Measurements from ENCODE around the gene UBAP1L.
"Not testable (repeated sequence)": the region's sequence is repeated elsewhere in the genome, so short reads cannot be mapped to it uniquely, and the experiment has no call there.

Gene UBAP1L

GRCh38 chr15:65062061-65062460, 52.9 kb downstream of the UBAP1L start:
- FAIRE-seq: no peak

GRCh38 chr15:65060641-65061397, 54.2 kb downstream of the UBAP1L start:
- no peak for FAIRE-seq

GRCh38 chr15:65059931-65060596, 54.9 kb downstream of the UBAP1L start:
- no peak for FAIRE-seq

GRCh38 chr15:65059369-65059750, 55.6 kb downstream of the UBAP1L start:
- FAIRE-seq: no peak

GRCh38 chr15:65058394-65059368, 56.3 kb downstream of the UBAP1L start:
- no peak for FAIRE-seq

GRCh38 chr15:65057549-65057940, 57.5 kb downstream of the UBAP1L start:
- FAIRE-seq: no peak

GRCh38 chr15:65056868-65057548, 58.0 kb downstream of the UBAP1L start:
- FAIRE-seq: no peak

- no peak for FAIRE-seq
These were observed 58.9 kb downstream of the UBAP1L start for GRCh38 chr15:65056106-65056505.

- FAIRE-seq: no peak
These were observed 59.7 kb downstream of the UBAP1L start for GRCh38 chr15:65055201-65055870.

GRCh38 chr15:65054333-65055200, 60.4 kb downstream of the UBAP1L start:
- no peak for FAIRE-seq

- FAIRE-seq: no peak
These were observed 62.0 kb downstream of the UBAP1L start for GRCh38 chr15:65052956-65053355.

- no peak for FAIRE-seq
These were observed 63.7 kb downstream of the UBAP1L start for GRCh38 chr15:65051266-65051665.

GRCh38 chr15:65050270-65050669, 64.7 kb downstream of the UBAP1L start:
- no peak for FAIRE-seq

- no peak for FAIRE-seq
These were observed 65.6 kb downstream of the UBAP1L start for GRCh38 chr15:65049418-65049840.

- FAIRE-seq: no peak
These were observed 66.8 kb downstream of the UBAP1L start for GRCh38 chr15:65048241-65048640.

GRCh38 chr15:65044724-65045481, 70.1 kb downstream of the UBAP1L start, which contains the start of gene SLC51B:
TSS of gene SLC51B (plus strand) at chr15:65045387. CDS start at chr15:65050005, 4,618 bp downstream.
- no peak for FAIRE-seq

- FAIRE-seq: not testable (repeated sequence)
These were observed 70.8 kb downstream of the UBAP1L start for GRCh38 chr15:65044218-65044617.

- FAIRE-seq: no peak
These were observed 72.1 kb downstream of the UBAP1L start for GRCh38 chr15:65042776-65043327.

Measured in islet of Langerhans (tissue), 1 donor.